SK-N-SH (cell line): ENCODE results near the gene SH2D3C.

Experiments
- CTCF ChIP-seq: fragments of 200-600 bp; sonication (generic); IDR thresholded peaks from 2 replicates; pipeline ENCODE4 v1.6.1; 2017; ENCODE audit warnings: antibody characterized with exemption, mild to moderate bottlenecking, moderate library complexity
- POLR2AphosphoS5 ChIP-seq: IDR thresholded peaks from 2 replicates; pipeline ENCODE4 v1.6.1; 2012; ENCODE audit warnings: low read depth, low read length
- TF ChIP-seq, protein P1 (sequence below): IDR thresholded peaks from 2 replicates; pipeline ENCODE4 v1.6.1; 2012; ENCODE audit warnings: mild to moderate bottlenecking, low read depth, low read length, moderate library complexity

DNA sequence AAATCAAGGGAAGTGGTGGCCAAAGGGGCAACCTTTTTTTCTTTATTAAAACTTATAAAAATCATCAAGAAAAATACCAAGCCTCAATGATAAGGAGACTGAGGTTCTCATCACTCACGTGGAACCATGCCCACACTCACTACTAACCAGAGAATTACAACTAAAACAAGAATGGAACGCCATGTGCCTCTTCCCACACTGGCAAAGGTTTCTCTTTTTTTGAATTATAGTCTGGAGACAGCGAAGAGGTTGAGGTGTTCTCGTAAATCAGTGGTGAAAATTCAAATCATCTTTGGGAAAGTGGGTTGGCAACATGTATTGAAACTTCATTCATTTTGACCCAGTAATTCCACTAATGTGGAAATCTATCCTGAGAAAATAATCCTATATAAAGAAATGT, 43.6 kb upstream of the SH2D3C start:
- no peak for TF ChIP-seq POLR2AphosphoS5
- TF ChIP-seq CTCF, result no peak
- TF ChIP-seq, protein P1, sequence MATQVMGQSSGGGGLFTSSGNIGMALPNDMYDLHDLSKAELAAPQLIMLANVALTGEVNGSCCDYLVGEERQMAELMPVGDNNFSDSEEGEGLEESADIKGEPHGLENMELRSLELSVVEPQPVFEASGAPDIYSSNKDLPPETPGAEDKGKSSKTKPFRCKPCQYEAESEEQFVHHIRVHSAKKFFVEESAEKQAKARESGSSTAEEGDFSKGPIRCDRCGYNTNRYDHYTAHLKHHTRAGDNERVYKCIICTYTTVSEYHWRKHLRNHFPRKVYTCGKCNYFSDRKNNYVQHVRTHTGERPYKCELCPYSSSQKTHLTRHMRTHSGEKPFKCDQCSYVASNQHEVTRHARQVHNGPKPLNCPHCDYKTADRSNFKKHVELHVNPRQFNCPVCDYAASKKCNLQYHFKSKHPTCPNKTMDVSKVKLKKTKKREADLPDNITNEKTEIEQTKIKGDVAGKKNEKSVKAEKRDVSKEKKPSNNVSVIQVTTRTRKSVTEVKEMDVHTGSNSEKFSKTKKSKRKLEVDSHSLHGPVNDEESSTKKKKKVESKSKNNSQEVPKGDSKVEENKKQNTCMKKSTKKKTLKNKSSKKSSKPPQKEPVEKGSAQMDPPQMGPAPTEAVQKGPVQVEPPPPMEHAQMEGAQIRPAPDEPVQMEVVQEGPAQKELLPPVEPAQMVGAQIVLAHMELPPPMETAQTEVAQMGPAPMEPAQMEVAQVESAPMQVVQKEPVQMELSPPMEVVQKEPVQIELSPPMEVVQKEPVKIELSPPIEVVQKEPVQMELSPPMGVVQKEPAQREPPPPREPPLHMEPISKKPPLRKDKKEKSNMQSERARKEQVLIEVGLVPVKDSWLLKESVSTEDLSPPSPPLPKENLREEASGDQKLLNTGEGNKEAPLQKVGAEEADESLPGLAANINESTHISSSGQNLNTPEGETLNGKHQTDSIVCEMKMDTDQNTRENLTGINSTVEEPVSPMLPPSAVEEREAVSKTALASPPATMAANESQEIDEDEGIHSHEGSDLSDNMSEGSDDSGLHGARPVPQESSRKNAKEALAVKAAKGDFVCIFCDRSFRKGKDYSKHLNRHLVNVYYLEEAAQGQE, result no peak
